Subcutaneous adipose tissue (tissue), 4 donors: Measurements from ENCODE around the gene NCOA4. TPM values are rescaled to one million over a fixed set of nuclear protein-coding genes. Genes with fewer than 3 reads are reported as not detected.

ENCODE experiments used
- total RNA-seq, 4 donors: library from RNA; depleted of rRNA; stranded (reverse); fragments of >200 nt; gene quantifications; one replicate each; pipeline ENCODE4 v1.1.0, GENCODE V29; 2016
- TF ChIP-seq, protein P1 (sequence below): fragments of 450-650 bp; IDR thresholded peaks from one replicate; pipeline ENCODE4 v1.5.1; 2016; ENCODE audit warnings: low read depth, mild to moderate bottlenecking, control low read depth, antibody characterized with exemption, moderate library complexity

The NCOA4 gene
- total RNA-seq, 4 donors from 2014 or later = 132 to 220 (median 160) TPM

GRCh38 chr10:46005383-46005782 lies 25.0 kb downstream of the NCOA4 start:
- TF ChIP-seq, protein P1, sequence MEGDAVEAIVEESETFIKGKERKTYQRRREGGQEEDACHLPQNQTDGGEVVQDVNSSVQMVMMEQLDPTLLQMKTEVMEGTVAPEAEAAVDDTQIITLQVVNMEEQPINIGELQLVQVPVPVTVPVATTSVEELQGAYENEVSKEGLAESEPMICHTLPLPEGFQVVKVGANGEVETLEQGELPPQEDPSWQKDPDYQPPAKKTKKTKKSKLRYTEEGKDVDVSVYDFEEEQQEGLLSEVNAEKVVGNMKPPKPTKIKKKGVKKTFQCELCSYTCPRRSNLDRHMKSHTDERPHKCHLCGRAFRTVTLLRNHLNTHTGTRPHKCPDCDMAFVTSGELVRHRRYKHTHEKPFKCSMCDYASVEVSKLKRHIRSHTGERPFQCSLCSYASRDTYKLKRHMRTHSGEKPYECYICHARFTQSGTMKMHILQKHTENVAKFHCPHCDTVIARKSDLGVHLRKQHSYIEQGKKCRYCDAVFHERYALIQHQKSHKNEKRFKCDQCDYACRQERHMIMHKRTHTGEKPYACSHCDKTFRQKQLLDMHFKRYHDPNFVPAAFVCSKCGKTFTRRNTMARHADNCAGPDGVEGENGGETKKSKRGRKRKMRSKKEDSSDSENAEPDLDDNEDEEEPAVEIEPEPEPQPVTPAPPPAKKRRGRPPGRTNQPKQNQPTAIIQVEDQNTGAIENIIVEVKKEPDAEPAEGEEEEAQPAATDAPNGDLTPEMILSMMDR = no peak

DNA sequence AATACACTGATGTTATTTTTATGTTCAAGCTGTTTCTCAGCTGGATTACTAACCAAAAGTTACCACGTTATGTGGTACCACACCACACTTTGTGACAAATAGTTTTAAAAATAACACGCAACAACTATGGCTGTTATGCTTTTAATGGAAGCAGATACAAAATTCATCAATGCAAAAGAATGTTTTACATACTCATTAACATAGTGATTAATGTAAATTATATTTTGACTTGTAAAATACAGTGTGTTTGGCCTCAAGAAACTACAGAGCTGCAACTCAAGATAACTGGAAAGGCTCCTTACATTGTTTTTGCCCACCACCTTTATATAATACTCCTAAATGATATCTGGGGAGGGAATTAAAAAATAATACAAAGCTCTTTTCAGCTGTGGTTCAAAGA lies 25.5 kb downstream of the NCOA4 start:
- TF ChIP-seq, protein P1 = no peak

- TF ChIP-seq, protein P1 = no peak
Observed at GRCh38 chr10:46002916-46003693, 27.3 kb downstream of the NCOA4 start.

DNA sequence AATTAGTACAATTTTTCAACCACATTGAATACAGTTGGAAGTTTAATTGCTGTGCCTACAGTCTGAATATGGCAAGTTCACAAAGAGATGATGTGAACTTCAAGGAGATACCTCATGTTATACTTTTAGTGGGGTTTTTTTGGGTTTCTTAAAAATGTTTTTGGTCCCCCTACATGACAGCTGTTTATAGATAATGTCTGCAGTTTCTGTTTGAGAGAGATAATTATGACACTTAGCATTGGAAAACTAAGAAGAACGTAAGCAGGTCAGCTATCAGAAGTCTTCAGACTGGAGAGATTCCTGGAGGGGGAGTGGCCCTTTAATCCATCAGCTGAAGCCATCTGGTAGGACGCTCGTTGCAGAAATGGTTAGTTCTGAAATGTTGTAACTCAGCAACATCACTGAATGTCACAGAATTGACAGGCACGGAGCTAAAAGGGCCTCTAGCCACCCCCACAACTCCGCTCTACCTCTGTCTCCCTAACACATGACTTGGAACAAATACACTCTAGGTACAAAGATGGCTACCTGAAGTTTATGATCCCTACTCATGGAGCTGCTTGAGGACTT lies 29.2 kb downstream of the NCOA4 start:
- TF ChIP-seq, protein P1 = no peak

DNA sequence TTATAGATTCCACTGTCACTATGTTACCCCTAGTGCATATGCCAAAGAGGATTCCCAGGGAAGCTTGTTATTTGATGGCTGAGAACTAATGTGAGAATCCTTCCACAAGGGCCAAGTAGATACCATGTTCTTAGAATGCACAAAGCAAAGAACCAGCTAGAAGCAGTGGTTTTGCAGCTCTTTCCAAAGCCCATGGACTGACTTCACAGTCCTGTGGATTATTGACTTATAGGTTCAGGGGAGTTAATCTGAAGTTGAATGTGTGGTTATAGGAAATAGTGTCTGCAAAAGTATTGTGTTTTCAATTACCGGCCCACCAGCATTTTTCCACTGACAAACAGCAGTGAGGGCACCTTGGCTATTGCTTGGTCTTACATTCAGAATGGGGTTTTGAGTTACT lies 29.9 kb downstream of the NCOA4 start:
- TF ChIP-seq, protein P1 = no peak

DNA sequence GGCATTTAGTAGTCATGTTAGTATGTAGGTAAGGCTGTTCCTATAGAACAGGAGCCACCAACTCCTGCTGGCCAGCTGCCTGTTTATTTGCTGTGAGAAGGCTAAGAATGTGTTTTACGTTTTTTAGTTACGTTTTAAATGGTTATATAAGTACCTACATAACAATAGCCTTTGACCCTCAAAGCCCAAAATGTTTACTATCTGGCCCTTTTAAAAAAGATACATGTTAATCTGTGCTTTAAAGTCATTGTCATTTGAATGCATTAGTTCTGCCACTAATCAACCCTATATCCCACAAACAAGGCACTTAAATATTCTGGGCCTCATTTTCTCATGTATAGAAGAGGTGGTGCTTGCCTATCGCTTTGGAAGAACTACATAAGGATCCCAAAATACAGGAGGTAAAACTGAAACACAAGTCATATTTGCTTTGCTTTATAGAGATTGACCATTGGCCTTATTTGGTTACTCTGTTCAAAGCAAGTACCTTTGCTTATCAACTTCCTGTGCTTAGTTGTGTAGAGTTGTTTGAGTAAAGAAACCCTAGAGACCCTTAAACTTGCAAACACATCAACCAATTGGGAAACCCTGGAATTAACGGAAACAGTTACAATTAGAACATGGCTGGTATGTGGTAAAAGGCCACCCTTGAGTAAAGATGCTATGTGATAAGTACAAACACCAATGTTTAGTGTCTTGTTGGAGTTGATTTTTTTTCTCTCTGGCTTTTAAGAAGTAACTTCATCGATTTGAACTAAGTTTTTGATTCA lies 32.2 kb downstream of the NCOA4 start:
- TF ChIP-seq, protein P1 = no peak

GRCh38 chr10:45997557-45997956 lies 32.9 kb downstream of the NCOA4 start:
- TF ChIP-seq, protein P1 = no peak
